Testis (tissue), 3 donors: ENCODE results near the gene RIMBP2. TPM values are rescaled to one million over a fixed set of nuclear protein-coding genes. Genes with fewer than 3 reads are reported as not detected.

Source experiments
- DNase-seq: peaks from one replicate; pipeline ENCODE4 v3.0.0-alpha.2; 2019
- H3K27ac ChIP-seq, 2 donors: fragments of 200-600 bp; sonication (generic); one replicate each; pipeline ENCODE4 v1.5.1; 2019
- H3K27me3 ChIP-seq: fragments of 200-600 bp; sonication (generic); one replicate; pipeline ENCODE4 v1.5.1; 2019
- H3K36me3 ChIP-seq: fragments of 200-600 bp; sonication (generic); one replicate; pipeline ENCODE4 v1.5.1; 2017; ENCODE audit warnings: low read depth; ENCODE audit errors: missing control alignments
- H3K4me1 ChIP-seq: fragments of 200-600 bp; sonication (generic); one replicate; pipeline ENCODE4 v1.5.1; 2019
- H3K4me3 ChIP-seq, 2 donors: fragments of 200-600 bp; sonication (generic); one replicate each; pipeline ENCODE4 v1.5.1; 2017 to 2019
- H3K9me3 ChIP-seq: fragments of 200-600 bp; sonication (generic); one replicate; pipeline ENCODE4 v1.5.1; 2017
- CTCF ChIP-seq, 3 experiments: fragments of 450-650 bp in 2 of 3; fragments of 200-600 bp in 1 of 3; sonication (generic) in 1 of 3; IDR thresholded peaks; one replicate each; pipeline ENCODE4 v1.5.1; 2016 to 2019; ENCODE audit warnings: antibody characterized with exemption in 3 of 3, mild to moderate bottlenecking in 2 of 3, moderate library complexity in 1 of 3
- POLR2A ChIP-seq: fragments of 450-650 bp; IDR thresholded peaks from one replicate; pipeline ENCODE4 v1.6.1; 2017; ENCODE audit warnings: antibody characterized with exemption, mild to moderate bottlenecking, moderate library complexity
- WGBS, 2 donors: methylation state at CpG; one replicate each; pipeline ENCODE4 v1.1.5; 2018; 5-methylcytosine and 5-hydroxymethylcytosine counted together
- intact Hi-C: fragments of 100-400 bp; cut with DNase I; formaldehyde crosslinking; loops from one replicate; pipeline ENCODE4 v1.15.1; 2023; ENCODE audit warnings: low total_unique reads
- polyA plus RNA-seq: library from polyadenylated mRNA; stranded (reverse); fragments of 350-450 nt; fragmentation: Illumina TruSeq; extraction: RNeasy Lipid Tissue Mini Kit (QIAGEN cat#74804); gene quantifications from one replicate; pipeline ENCODE4 v1.2.3, GENCODE V29; 2014; ENCODE audit warnings: low read depth, low replicate concordance; ENCODE audit not compliant: insufficient read depth
- total RNA-seq, 2 donors: library from RNA; depleted of rRNA; stranded (reverse); fragments of >200 nt; gene quantifications; one replicate each; pipeline ENCODE4 v1.2.3, GENCODE V29; 2016

The RIMBP2 gene
- total and polyA plus RNA-seq, 3 donors from 2014 or later = 8.0 to 10.0 (median 8.7) TPM

- TF ChIP-seq CTCF (IDR thresholded peaks at IDR 0.05) (no peak), POLR2A (no peak)
- Histone ChIP-seq H3K4me3 (no peak overlapping the region), H3K4me1 (no peaks in the 10 kb centered on the region), H3K36me3 (no peaks in the 10 kb centered on the region), H3K9me3 (no peaks in the 10 kb centered on the region), H3K27me3 (no peaks in the 10 kb centered on the region), H3K27ac (no peak overlapping the region)
- no peak for DNase-seq
- 89% methylated on average over 9 of the region's 9 CpGs; no CpG with 5 or more reads in 1 of the 2 donors for WGBS, 2 donors
- intact Hi-C loops = no loop called here
These were observed 247.9 kb downstream of the RIMBP2 start for GRCh38 chr12:130468186-130468585.

GRCh38 chr12:130465626-130466025 lies 250.5 kb downstream of the RIMBP2 start:
- H3K27me3 ChIP-seq = no peaks in the 10 kb centered on the region
- TF ChIP-seq CTCF (IDR thresholded peaks at IDR 0.05) (no peak), POLR2A (no peak)
- H3K9me3 ChIP-seq = no peaks in the 10 kb centered on the region

DNA sequence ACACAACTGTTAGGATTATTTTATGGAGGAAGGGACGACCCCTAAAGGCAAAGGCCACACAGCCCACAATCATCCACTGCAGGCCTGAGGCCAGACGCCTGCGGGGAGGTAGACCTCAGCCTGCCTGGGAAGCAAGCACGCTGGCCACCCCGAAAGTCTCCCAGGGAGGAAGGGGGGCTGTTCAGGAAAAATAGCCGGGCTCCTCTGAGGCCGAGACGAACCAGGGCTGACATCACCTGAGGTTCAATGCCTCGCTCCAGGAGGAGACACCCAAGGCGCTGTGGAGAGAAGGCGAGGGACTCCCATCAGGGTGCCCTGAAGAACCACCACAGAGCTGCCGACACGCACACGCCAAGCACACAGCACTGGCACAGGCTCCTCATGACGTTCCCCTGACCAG lies 251.1 kb downstream of the RIMBP2 start:
- Histone ChIP-seq H3K27ac (no peak overlapping the region), H3K9me3 (no peaks in the 10 kb centered on the region), H3K36me3 (no peaks in the 10 kb centered on the region), H3K4me3 (no peak overlapping the region), H3K27me3 (no peaks in the 10 kb centered on the region), H3K4me1 (no peaks in the 10 kb centered on the region)
- intact Hi-C loops = no loop called here
- 89 to 91% methylated on average over 12 to 15 of the region's 15 CpGs for WGBS, 2 donors
- TF ChIP-seq POLR2A (no peak), CTCF (IDR thresholded peaks at IDR 0.05) (no peak)
- DNase-seq = no peak

More at GRCh38 chr12:130465626-130466025, 250.5 kb downstream of the RIMBP2 start:
- DNase-seq = no peak
- H3K4me3 ChIP-seq = no peak overlapping the region
- H3K36me3 ChIP-seq = no peaks in the 10 kb centered on the region
- intact Hi-C loops = no loop called here
- no peaks in the 10 kb centered on the region for H3K4me1 ChIP-seq
- H3K27ac ChIP-seq = no peak overlapping the region
- WGBS, 2 donors = 67 to 86% methylated on average over 5 to 10 of the region's 10 CpGs

DNA sequence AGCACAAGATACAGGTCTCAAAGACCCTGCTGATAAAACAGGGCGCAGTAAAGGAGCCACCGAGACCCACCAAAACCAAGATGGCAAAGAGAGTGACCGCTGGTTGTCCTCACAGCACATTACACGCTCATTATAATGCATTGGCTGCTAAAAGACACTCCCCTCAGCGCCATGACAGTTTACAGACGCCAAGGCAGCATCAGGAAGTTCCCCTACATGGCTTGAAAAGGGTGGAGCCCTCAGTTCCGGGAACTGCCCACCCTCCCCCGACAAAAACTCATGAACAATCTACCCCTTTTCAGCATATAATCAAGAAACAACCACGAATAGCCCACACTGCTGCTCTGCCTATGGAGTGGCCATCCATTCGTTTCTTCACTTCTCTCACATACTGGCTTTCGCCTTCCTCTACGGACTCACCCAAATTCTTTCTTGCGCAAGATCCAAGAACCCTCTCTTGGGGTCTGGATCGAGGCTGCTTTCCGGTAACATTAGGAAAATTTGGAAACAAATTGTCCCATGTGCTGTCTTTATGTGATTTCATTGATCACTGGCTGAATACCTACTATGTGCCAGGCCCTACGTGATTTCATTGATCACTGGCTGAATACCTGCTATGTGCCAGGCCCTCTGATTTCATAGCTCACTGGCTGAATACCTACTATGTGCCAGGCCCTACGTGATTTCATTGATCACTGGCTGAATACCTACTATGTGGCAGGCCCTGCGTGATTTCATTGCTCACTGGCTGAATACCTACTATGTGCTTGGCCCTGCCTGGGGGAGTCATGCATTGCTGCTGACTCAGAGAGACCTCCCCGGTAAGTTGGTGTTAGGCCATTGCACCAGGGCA lies 252.1 kb downstream of the RIMBP2 start:
- Histone ChIP-seq H3K36me3 (no peaks in the 10 kb centered on the region), H3K4me1 (no peaks in the 10 kb centered on the region), H3K9me3 (no peaks in the 10 kb centered on the region), H3K4me3 (no peak overlapping the region), H3K27me3 (no peaks in the 10 kb centered on the region), H3K27ac (no peak overlapping the region)
- no peak for TF ChIP-seq POLR2A
- no peak for TF ChIP-seq CTCF (IDR thresholded peaks at IDR 0.05)
- intact Hi-C loops = no loop called here
- WGBS, 2 donors = 76 to 77% methylated on average over 17 to 18 of the region's 19 CpGs
- DNase-seq = no peak

DNA sequence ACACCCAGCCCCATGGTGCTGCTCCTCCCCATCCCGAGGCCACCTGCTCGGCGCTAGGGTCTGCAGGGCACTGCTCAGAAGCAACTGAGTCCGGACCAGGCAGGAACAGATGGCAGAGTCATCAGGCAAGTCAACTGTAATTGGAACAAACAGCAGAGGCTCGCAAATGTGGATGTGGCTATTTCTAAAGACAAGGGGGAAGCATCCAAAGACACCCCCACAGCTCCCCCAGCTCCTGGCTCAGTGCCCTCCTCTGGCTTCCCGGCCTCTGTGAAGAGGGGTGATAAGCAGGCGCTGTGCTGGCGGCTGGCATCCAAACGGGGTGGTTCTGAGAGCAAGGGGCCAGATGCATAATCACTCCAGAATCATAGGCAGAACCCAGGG lies 252.8 kb downstream of the RIMBP2 start:
- H3K27me3 ChIP-seq = no peaks in the 10 kb centered on the region
- TF ChIP-seq CTCF (IDR thresholded peaks at IDR 0.05) (no peak), POLR2A (no peak)
- no peak overlapping the region for H3K4me3 ChIP-seq
- H3K27ac ChIP-seq = no peak overlapping the region
- intact Hi-C loops = no loop called here
- 75 to 93% methylated on average over 3 to 9 of the region's 9 CpGs for WGBS, 2 donors
- DNase-seq = no peak
- H3K36me3 ChIP-seq = no peaks in the 10 kb centered on the region
- no peaks in the 10 kb centered on the region for H3K4me1 ChIP-seq
- H3K9me3 ChIP-seq = no peaks in the 10 kb centered on the region
